ENCODE measurements around the gene KMT2E. TPM values are rescaled to one million over a fixed set of nuclear protein-coding genes. Genes with fewer than 3 reads are reported as not detected.

Gene KMT2E
- total RNA-seq, 1 donor from 2014 or later: 75.6 TPM

GRCh38 chr7:105153531-105153930 lies 139.5 kb downstream of the KMT2E start:
- Mint-ChIP-seq H3K4me1 (ENCODE audit: unreplicated experiment) (peaks cover 8% of the 10 kb centered on the region), H3K4me3 (ENCODE audit: unreplicated experiment) (no peak overlapping the region), H3K27me3 (ENCODE audit: unreplicated experiment) (no peaks in the 10 kb centered on the region), H3K36me3 (ENCODE audit: unreplicated experiment) (peaks cover 21% of the 10 kb centered on the region), H3K9me3 (ENCODE audit: unreplicated experiment) (no peaks in the 10 kb centered on the region), H3K27ac (ENCODE audit: unreplicated experiment) (no peak overlapping the region)
- TF ChIP-seq CTCF (IDR thresholded peaks at IDR 0.05): no peak
- no peak for DNase-seq (ENCODE audit: extremely low spot score, unreplicated experiment)

GRCh38 chr7:105154084-105154483 lies 140.1 kb downstream of the KMT2E start:
- Mint-ChIP-seq H3K4me1 (ENCODE audit: unreplicated experiment) (peaks cover 8% of the 10 kb centered on the region), H3K4me3 (ENCODE audit: unreplicated experiment) (no peak overlapping the region), H3K36me3 (ENCODE audit: unreplicated experiment) (peaks cover 21% of the 10 kb centered on the region), H3K27me3 (ENCODE audit: unreplicated experiment) (no peaks in the 10 kb centered on the region), H3K9me3 (ENCODE audit: unreplicated experiment) (no peaks in the 10 kb centered on the region), H3K27ac (ENCODE audit: unreplicated experiment) (no peak overlapping the region)
- no peak for DNase-seq (ENCODE audit: extremely low spot score, unreplicated experiment)
- no peak for TF ChIP-seq CTCF (IDR thresholded peaks at IDR 0.05)

GRCh38 chr7:105156731-105157130 lies 142.7 kb downstream of the KMT2E start:
- Mint-ChIP-seq H3K4me3 (ENCODE audit: unreplicated experiment) (no peak overlapping the region), H3K27me3 (ENCODE audit: unreplicated experiment) (no peaks in the 10 kb centered on the region), H3K4me1 (ENCODE audit: unreplicated experiment) (no peaks in the 10 kb centered on the region), H3K27ac (ENCODE audit: unreplicated experiment) (no peak overlapping the region), H3K9me3 (ENCODE audit: unreplicated experiment) (no peaks in the 10 kb centered on the region), H3K36me3 (ENCODE audit: unreplicated experiment) (peaks cover 24% of the 10 kb centered on the region)
- no peak for DNase-seq (ENCODE audit: extremely low spot score, unreplicated experiment)
- no peak for TF ChIP-seq CTCF (IDR thresholded peaks at IDR 0.05)

- H3K36me3 Mint-ChIP-seq (ENCODE audit: unreplicated experiment): peaks cover 24% of the 10 kb centered on the region
- no peaks in the 10 kb centered on the region for H3K9me3 Mint-ChIP-seq (ENCODE audit: unreplicated experiment)
- H3K4me1 Mint-ChIP-seq (ENCODE audit: unreplicated experiment): no peaks in the 10 kb centered on the region
- H3K4me3 Mint-ChIP-seq (ENCODE audit: unreplicated experiment): no peak overlapping the region
- no peak overlapping the region for H3K27ac Mint-ChIP-seq (ENCODE audit: unreplicated experiment)
- no peak for TF ChIP-seq CTCF (IDR thresholded peaks at IDR 0.05)
- DNase-seq (ENCODE audit: extremely low spot score, unreplicated experiment): no peak
- no peaks in the 10 kb centered on the region for H3K27me3 Mint-ChIP-seq (ENCODE audit: unreplicated experiment)
Observed at GRCh38 chr7:105157278-105157677, 143.3 kb downstream of the KMT2E start.

- no peak for DNase-seq (ENCODE audit: extremely low spot score, unreplicated experiment)
- H3K4me3 Mint-ChIP-seq (ENCODE audit: unreplicated experiment): no peak overlapping the region
- no peaks in the 10 kb centered on the region for H3K27me3 Mint-ChIP-seq (ENCODE audit: unreplicated experiment)
- H3K27ac Mint-ChIP-seq (ENCODE audit: unreplicated experiment): no peak overlapping the region
- H3K36me3 Mint-ChIP-seq (ENCODE audit: unreplicated experiment): peaks cover 38% of the 10 kb centered on the region
- no peaks in the 10 kb centered on the region for H3K4me1 Mint-ChIP-seq (ENCODE audit: unreplicated experiment)
- no peaks in the 10 kb centered on the region for H3K9me3 Mint-ChIP-seq (ENCODE audit: unreplicated experiment)
- TF ChIP-seq CTCF (IDR thresholded peaks at IDR 0.05): no peak
Observed at GRCh38 chr7:105161366-105161765, 147.4 kb downstream of the KMT2E start.
